Hepatocyte (in vitro differentiated cells): ENCODE data around the gene LPCAT3. TPM values are rescaled to one million over a fixed set of nuclear protein-coding genes. Genes with fewer than 3 reads are reported as not detected.
A peak's percentile ranks its signal among the peaks of the same experiment; 100 is the strongest.

ENCODE experiments used
- DNase-seq: peaks from one replicate; pipeline ENCODE4 v3.0.0-alpha.2; 2016; ENCODE audit warnings: low spot score
- H2AFZ ChIP-seq: fragments of 200-600 bp; sonication (generic); 2 replicates; pipeline ENCODE4 v1.6.0; 2016; ENCODE audit warnings: antibody characterized with exemption, mild to moderate bottlenecking
- H3K27ac ChIP-seq: fragments of 200-600 bp; sonication (generic); 2 replicates; pipeline ENCODE4 v1.5.1; 2016; ENCODE audit warnings: mild to moderate bottlenecking
- H3K27me3 ChIP-seq: fragments of 200-600 bp; sonication (generic); 2 replicates; pipeline ENCODE4 v1.6.1; 2016
- H3K36me3 ChIP-seq: fragments of 200-600 bp; sonication (generic); replicated peaks from 2 replicates; pipeline ENCODE4 v1.5.1; 2016; ENCODE audit warnings: low read depth; ENCODE audit not compliant: insufficient read depth
- H3K4me1 ChIP-seq: fragments of 200-600 bp; sonication (generic); 2 replicates; pipeline ENCODE4 v1.5.1; 2016; ENCODE audit warnings: mild to moderate bottlenecking, moderate library complexity; ENCODE audit not compliant: insufficient read depth
- H3K4me2 ChIP-seq: fragments of 200-600 bp; sonication (generic); 2 replicates; pipeline ENCODE4 v1.6.0; 2016
- H3K4me3 ChIP-seq: fragments of 200-600 bp; sonication (generic); 2 replicates; pipeline ENCODE4 v1.5.1; 2016; ENCODE audit warnings: mild to moderate bottlenecking
- H3K79me2 ChIP-seq: fragments of 200-600 bp; sonication (generic); 2 replicates; pipeline ENCODE4 v1.6.0; 2017; ENCODE audit warnings: mild to moderate bottlenecking
- H3K9me2 ChIP-seq: fragments of 200-600 bp; sonication (generic); replicated peaks from 2 replicates; pipeline ENCODE4 v1.6.0; 2017; ENCODE audit warnings: mild to moderate bottlenecking; ENCODE audit not compliant: insufficient read depth
- H3K9me3 ChIP-seq: fragments of 200-600 bp; sonication (generic); 2 replicates; pipeline ENCODE4 v1.5.1; 2016; ENCODE audit warnings: low read depth, mild to moderate bottlenecking
- H4K20me1 ChIP-seq: fragments of 200-600 bp; sonication (generic); 2 replicates; pipeline ENCODE4 v1.6.0; 2016; ENCODE audit warnings: mild to moderate bottlenecking; ENCODE audit not compliant: insufficient read depth, poor library complexity, severe bottlenecking
- CTCF ChIP-seq: fragments of 200-600 bp; sonication (generic); IDR thresholded peaks from 2 replicates; pipeline ENCODE4 v1.5.1; 2016; ENCODE audit warnings: antibody characterized with exemption, mild to moderate bottlenecking; ENCODE audit not compliant: poor library complexity
- EZH2 ChIP-seq: fragments of 200-600 bp; sonication (generic); IDR thresholded peaks from 2 replicates; pipeline ENCODE4 v1.6.1; 2016; ENCODE audit warnings: antibody characterized with exemption, mild to moderate bottlenecking, borderline replicate concordance
- EZH2phosphoT487 ChIP-seq: fragments of 200-600 bp; sonication (generic); IDR thresholded peaks from one replicate; pipeline ENCODE4 v1.6.1; 2018; ENCODE audit warnings: antibody characterized with exemption, mild to moderate bottlenecking, low read depth, moderate library complexity; ENCODE audit not compliant: unreplicated experiment, severe bottlenecking
- WGBS: methylation state at CpG from one replicate; pipeline ENCODE4 v1.1.6; 2016; ENCODE audit warnings: low lambda C conversion rate; ENCODE audit errors: missing lambda C conversion rate; 5-methylcytosine and 5-hydroxymethylcytosine counted together
- polyA plus RNA-seq: library from polyadenylated mRNA; unstranded; fragments of >200 nt; fragmentation: Nextera tagmentation; extraction: Ambion mirVana; gene quantifications from 2 replicates; pipeline ENCODE4 v1.2.1, GENCODE V29; 2016
- total RNA-seq: library from RNA; depleted of rRNA; stranded (reverse); fragments of >200 nt; gene quantifications from 2 replicates; pipeline ENCODE4 v1.2.3, GENCODE V29; 2014

The LPCAT3 gene
- total and polyA plus RNA-seq, 2 experiments from 2014 or later, result 78.6 to 119 TPM

- Histone ChIP-seq H3K27ac (peak within 1 kb of the TSS; percentile 69), H3K9me3 (no peaks in the 10 kb centered on the region), H3K9me2 (no peaks in the 10 kb centered on the region), H3K4me3 (no peak within 1 kb of the TSS), H3K36me3 (no peaks in the 10 kb centered on the region), H4K20me1 (no peaks in the 10 kb centered on the region), H3K79me2 (no peaks in the 10 kb centered on the region), H3K4me2 (peak within 1 kb of the TSS; percentile 69), H3K27me3 (no peaks in the 10 kb centered on the region), H2AFZ (no peak within 1 kb of the TSS), H3K4me1 (peaks cover 7% of the 10 kb centered on the region)
- DNase-seq, result peak; percentile 87
- TF ChIP-seq EZH2 (no peak), CTCF (peak; percentile 72)
- 32% methylated on average over 10 of the region's 10 CpGs for WGBS
Measured at GRCh38 chr12:7060353-7060954, 42.2 kb upstream of the LPCAT3 start, which contains the start of gene C1S. C1S (plus strand) TSS chr12:7060718; CDS start chr12:7061913, 1,195 bp downstream.

GRCh38 chr12:7059780-7060179 lies 41.5 kb upstream of the LPCAT3 start:
- no peaks in the 10 kb centered on the region for H3K9me2 ChIP-seq
- no peaks in the 10 kb centered on the region for H4K20me1 ChIP-seq
- H3K4me1 ChIP-seq, result peaks cover 7% of the 10 kb centered on the region
- no peaks in the 10 kb centered on the region for H3K9me3 ChIP-seq
- no peak overlapping the region for H2AFZ ChIP-seq
- H3K4me3 ChIP-seq, result no peak overlapping the region
- 87% methylated on average over 4 of the region's 4 CpGs for WGBS
- TF ChIP-seq CTCF (no peak), EZH2phosphoT487 (no peak), EZH2 (no peak)
- H3K27me3 ChIP-seq, result no peaks in the 10 kb centered on the region
- no peaks in the 10 kb centered on the region for H3K36me3 ChIP-seq
- no peak overlapping the region for H3K4me2 ChIP-seq
- no peak for DNase-seq
- peak overlapping the region; percentile 30 for H3K27ac ChIP-seq
- H3K79me2 ChIP-seq, result no peaks in the 10 kb centered on the region

DNA sequence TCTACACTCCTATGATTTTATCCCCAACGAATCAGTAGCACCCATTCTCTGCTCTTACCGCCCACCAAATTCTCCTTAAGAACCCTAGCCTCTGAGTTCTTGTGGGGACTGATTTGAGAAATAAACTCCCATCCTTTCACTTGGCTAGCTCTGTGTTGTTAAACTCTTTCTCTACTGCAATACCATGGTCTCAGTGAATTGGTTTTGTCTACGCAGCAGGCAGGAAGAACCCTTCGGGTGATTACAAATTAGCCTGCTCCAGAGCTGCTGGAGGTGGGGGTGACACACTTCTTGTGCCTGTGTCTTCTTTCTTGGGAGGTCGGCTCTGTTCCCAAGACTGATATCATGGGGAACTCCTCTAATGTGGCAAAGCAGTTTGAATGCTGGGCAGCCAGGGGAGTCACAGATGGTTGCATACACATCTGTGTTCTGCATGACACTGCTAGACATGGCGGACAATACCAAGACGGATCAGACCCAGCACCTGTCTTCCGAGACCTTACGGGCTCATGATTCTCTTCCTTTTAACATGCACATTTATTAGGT lies 40.6 kb upstream of the LPCAT3 start:
- Histone ChIP-seq H3K79me2 (no peaks in the 10 kb centered on the region), H3K9me3 (no peaks in the 10 kb centered on the region), H3K27me3 (no peaks in the 10 kb centered on the region), H3K4me1 (peaks cover 7% of the 10 kb centered on the region), H3K4me2 (no peak overlapping the region), H3K9me2 (no peaks in the 10 kb centered on the region), H3K27ac (no peak overlapping the region), H2AFZ (no peak overlapping the region), H3K36me3 (no peaks in the 10 kb centered on the region), H3K4me3 (no peak overlapping the region), H4K20me1 (no peaks in the 10 kb centered on the region)
- no peak for DNase-seq
- 94% methylated on average over 9 of the region's 9 CpGs for WGBS
- TF ChIP-seq EZH2, result no peak
- TF ChIP-seq CTCF, result no peak
- no peak for TF ChIP-seq EZH2phosphoT487
